ENCODE measurements around the gene AQP12A.

The AQP12A gene

DNA sequence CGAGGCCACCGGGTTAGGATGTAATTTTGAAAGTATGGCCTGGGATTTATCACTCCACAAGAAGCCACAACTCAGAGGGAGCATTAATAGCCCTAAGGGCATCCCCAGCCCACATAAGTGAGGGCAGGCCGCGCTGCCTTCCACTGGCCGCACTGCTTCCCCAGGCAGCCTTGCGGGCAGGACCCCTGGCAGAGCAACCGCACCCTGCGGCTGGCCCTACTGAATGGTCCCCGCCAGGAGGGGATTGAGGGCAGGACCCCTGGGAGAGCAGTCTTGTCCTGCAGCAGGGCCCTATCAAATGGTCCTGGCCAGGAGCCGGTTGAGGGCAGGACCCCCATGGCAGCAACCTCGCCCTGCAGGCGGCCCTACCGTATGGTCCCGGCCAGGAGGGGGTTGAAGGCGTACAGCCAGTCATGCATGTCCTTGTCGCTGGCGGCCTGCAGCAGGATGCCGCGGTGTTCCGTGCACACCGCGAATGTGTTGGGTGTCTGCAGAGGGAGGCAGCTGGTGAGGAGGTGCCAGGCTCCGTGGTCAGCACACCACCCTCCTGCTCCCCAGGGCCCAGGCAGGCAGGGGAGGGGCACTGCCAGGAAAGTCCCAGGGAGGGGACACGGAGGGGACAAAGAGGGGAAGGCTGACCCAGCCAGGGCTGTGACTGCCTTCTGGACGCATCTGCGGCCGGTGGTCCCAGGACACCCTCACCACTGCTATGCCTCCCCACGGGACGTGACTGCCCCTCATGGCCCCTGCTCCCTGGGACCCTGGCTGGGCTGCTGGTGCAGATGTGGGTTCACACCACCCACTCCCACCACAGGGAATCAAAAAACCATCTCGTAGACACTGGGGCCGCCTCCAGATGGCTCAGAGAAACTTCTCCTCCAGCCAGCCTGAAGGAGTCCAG, 26.3 kb downstream of the AQP12A start:
- Histone ChIP-seq H3K4me1 (ENCODE audit: low read depth, poor library complexity, severe bottlenecking) (no peaks in the 10 kb centered on the region), H4K20me1 (ENCODE audit: insufficient read depth) (no peaks in the 10 kb centered on the region), H3K4me3 (IDR thresholded peaks at IDR 0.05; ENCODE audit: insufficient read depth, low read depth, low read length) (no peak overlapping the region), H3K79me2 (ENCODE audit: insufficient read depth, low read depth) (no peaks in the 10 kb centered on the region), H2AFZ (ENCODE audit: low read depth) (no peak overlapping the region), H3K27me3 (ENCODE audit: insufficient read depth, low read depth) (peaks cover 28% of the 10 kb centered on the region), H3K9ac (no peak overlapping the region), H3K27ac (no peak overlapping the region), H3K4me2 (no peak overlapping the region), H3K36me3 (ENCODE audit: insufficient read depth) (no peaks in the 10 kb centered on the region)
- TF ChIP-seq, protein P1, sequence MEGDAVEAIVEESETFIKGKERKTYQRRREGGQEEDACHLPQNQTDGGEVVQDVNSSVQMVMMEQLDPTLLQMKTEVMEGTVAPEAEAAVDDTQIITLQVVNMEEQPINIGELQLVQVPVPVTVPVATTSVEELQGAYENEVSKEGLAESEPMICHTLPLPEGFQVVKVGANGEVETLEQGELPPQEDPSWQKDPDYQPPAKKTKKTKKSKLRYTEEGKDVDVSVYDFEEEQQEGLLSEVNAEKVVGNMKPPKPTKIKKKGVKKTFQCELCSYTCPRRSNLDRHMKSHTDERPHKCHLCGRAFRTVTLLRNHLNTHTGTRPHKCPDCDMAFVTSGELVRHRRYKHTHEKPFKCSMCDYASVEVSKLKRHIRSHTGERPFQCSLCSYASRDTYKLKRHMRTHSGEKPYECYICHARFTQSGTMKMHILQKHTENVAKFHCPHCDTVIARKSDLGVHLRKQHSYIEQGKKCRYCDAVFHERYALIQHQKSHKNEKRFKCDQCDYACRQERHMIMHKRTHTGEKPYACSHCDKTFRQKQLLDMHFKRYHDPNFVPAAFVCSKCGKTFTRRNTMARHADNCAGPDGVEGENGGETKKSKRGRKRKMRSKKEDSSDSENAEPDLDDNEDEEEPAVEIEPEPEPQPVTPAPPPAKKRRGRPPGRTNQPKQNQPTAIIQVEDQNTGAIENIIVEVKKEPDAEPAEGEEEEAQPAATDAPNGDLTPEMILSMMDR (conservative IDR thresholded peaks at IDR 0.05; ENCODE audit: low read depth, low read length) = no peak

DNA sequence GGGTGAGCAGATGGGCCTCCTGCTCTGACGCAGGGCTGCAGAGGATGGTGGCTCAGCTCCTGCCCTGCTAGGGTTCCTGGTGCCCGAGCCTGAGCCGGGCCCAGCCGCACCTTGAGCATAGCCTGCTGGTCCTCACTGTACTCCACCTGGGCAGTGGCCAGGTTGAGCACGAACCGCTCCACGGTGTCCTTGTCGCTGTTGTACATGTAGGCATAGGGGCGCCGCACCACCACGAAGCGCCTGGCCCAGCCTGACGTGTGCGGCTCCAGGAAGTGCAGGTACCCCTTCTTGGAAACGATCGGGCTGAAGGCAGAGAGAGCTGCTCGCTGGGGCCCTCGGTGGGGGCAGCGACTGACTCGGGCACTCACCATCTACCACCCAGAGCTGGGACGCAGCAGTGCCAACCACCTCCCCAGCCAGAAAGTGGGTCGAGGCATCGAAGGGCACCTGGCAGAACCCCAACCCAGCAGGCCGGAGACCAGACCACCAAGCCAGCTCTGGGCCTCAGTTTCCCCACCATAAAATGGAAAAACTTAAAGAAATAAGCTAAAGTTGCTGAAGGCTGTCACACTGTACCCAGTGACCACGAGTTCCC, 27.3 kb downstream of the AQP12A start:
- H4K20me1 ChIP-seq (ENCODE audit: insufficient read depth) = no peaks in the 10 kb centered on the region
- no peak overlapping the region for H3K27ac ChIP-seq
- TF ChIP-seq, protein P1 (conservative IDR thresholded peaks at IDR 0.05; ENCODE audit: low read depth, low read length) = no peak
- H3K36me3 ChIP-seq (ENCODE audit: insufficient read depth) = no peaks in the 10 kb centered on the region
- H3K4me1 ChIP-seq (ENCODE audit: low read depth, poor library complexity, severe bottlenecking) = no peaks in the 10 kb centered on the region
- no peaks in the 10 kb centered on the region for H3K79me2 ChIP-seq (ENCODE audit: insufficient read depth, low read depth)
- H2AFZ ChIP-seq (ENCODE audit: low read depth) = no peak overlapping the region
- H3K4me3 ChIP-seq (IDR thresholded peaks at IDR 0.05; ENCODE audit: insufficient read depth, low read depth, low read length) = no peak overlapping the region
- peaks cover 32% of the 10 kb centered on the region for H3K27me3 ChIP-seq (ENCODE audit: insufficient read depth, low read depth)
- no peak overlapping the region for H3K4me2 ChIP-seq
- H3K9ac ChIP-seq = no peak overlapping the region

DNA sequence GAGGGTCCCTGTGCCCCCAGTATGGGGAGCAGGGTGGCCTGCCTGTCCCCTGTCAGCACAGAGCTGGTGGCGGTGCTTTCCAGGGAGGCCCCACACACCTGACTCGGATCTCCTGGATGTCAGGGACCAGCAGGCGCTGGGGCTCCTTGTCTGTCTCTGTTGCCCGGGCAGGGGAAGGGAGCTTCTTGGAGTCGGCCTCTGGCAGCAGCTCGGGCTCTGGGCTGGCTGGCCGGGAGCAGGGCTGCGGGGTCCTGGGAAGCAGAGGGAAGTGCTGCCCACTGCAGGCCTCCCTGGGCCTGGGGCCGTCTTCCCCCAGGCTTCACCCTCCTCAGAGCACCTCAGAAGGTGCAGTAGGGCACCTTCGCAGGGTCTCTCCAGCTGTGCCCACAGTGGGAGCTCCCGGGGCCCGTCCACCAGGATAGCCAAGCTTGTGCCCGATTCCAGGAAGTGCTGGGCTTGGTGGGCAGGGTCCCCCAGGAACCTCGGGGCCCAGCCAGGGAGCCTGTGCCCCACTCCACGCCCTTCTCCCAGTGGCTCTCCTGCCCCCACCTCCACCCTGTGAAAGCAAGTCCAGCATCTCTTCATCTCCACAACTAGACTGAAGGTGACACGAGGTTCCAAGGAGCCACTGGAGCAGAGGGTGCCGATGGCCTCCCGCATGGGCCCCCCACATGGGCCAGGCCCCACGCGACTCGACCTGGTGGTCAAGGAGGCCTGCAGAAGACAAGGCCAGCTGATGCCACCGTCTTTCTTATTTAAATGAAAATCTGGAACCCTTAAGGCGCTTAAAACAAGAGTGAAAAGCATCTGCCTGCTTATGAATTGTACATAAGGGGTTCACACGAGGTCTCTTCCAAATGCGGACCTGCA, 28.2 kb downstream of the AQP12A start:
- no peak overlapping the region for H3K4me3 ChIP-seq (IDR thresholded peaks at IDR 0.05; ENCODE audit: insufficient read depth, low read depth, low read length)
- H3K4me2 ChIP-seq = no peak overlapping the region
- H3K27me3 ChIP-seq (ENCODE audit: insufficient read depth, low read depth) = peaks cover 27% of the 10 kb centered on the region
- TF ChIP-seq, protein P1 (conservative IDR thresholded peaks at IDR 0.05; ENCODE audit: low read depth, low read length) = no peak
- no peaks in the 10 kb centered on the region for H3K79me2 ChIP-seq (ENCODE audit: insufficient read depth, low read depth)
- no peaks in the 10 kb centered on the region for H4K20me1 ChIP-seq (ENCODE audit: insufficient read depth)
- no peaks in the 10 kb centered on the region for H3K36me3 ChIP-seq (ENCODE audit: insufficient read depth)
- H3K9ac ChIP-seq = no peak overlapping the region
- H3K4me1 ChIP-seq (ENCODE audit: low read depth, poor library complexity, severe bottlenecking) = no peaks in the 10 kb centered on the region
- no peak overlapping the region for H2AFZ ChIP-seq (ENCODE audit: low read depth)
- H3K27ac ChIP-seq = no peak overlapping the region

DNA sequence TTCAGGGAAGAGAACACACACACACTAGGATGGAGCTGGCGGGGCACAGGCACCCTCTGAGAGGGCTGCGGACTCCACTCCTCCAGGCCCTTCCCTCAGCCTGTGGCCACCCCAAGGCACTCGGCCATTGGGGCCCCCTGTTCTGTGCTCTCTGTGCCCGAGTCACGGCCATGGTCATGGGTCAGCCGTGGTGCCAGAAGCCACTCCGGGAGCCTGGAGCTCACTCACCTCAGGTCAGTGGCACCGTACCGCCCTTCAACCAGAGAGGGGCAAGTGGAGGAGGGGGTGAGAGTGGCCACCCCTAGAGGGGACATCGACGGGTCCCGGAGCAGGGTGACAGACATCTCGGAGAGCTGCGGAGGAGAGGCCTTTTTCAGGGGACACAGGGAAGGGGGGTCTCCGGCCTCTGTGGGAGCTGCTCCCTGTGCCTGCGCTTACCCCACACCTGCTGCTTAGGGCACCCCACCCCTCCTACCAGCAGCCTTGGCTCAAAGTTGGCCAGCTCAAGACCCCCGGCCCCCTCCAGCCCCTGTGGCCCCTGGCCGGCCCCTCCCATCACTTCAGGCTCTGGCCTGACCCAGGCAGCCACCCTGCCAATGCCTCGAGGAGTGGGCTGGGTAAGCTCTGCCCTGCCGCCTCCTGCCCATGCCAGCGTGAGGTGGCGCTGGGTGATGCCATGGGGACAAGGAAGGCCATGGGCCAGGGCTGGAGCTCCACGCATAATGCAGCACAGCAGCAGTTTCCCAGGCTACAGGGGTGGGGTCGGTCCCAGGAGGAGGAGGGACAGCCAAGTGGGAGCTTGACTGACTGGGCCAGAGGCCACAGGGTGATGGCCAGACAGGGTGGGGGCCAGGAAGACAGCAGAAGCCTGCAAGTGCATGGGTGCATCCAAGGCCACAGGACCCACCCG, 29.3 kb downstream of the AQP12A start:
- Histone ChIP-seq H3K27me3 (ENCODE audit: insufficient read depth, low read depth) (peaks cover 19% of the 10 kb centered on the region; the same call in 1 of the 2 replicates), H3K27ac (no peak overlapping the region), H3K4me3 (IDR thresholded peaks at IDR 0.05; ENCODE audit: insufficient read depth, low read depth, low read length) (no peak overlapping the region), H2AFZ (ENCODE audit: low read depth) (no peak overlapping the region), H3K9ac (no peak overlapping the region), H3K36me3 (ENCODE audit: insufficient read depth) (no peaks in the 10 kb centered on the region), H3K79me2 (ENCODE audit: insufficient read depth, low read depth) (no peaks in the 10 kb centered on the region), H3K4me1 (ENCODE audit: low read depth, poor library complexity, severe bottlenecking) (no peaks in the 10 kb centered on the region), H3K4me2 (no peak overlapping the region), H4K20me1 (ENCODE audit: insufficient read depth) (no peaks in the 10 kb centered on the region)
- TF ChIP-seq, protein P1 (conservative IDR thresholded peaks at IDR 0.05; ENCODE audit: low read depth, low read length) = no peak
